Panc1 (cell line): ENCODE data around the gene ZNF692.

Experiments
- CTCF ChIP-seq: fragments of 450-650 bp; IDR thresholded peaks from 2 replicates; pipeline ENCODE4 v1.5.1; 2017; ENCODE audit warnings: mild to moderate bottlenecking
- POLR2AphosphoS5 ChIP-seq: IDR thresholded peaks from 2 replicates; pipeline ENCODE4 v1.6.1; 2012; ENCODE audit warnings: mild to moderate bottlenecking, low read depth, low read length, moderate library complexity
- TCF7L2 ChIP-seq: IDR thresholded peaks from 2 replicates; pipeline ENCODE4 v1.6.1; 2011; ENCODE audit warnings: mild to moderate bottlenecking, low read depth, low read length, inconsistent platforms

- no peak for TF ChIP-seq CTCF
- TF ChIP-seq POLR2AphosphoS5 = no peak
- TF ChIP-seq TCF7L2 = no peak
Measured at GRCh38 chr1:248823517-248824001, 35.3 kb downstream of the ZNF692 start.
